Neural progenitor cell (in vitro differentiated cells): ENCODE results near the gene PHACTR1. TPM values are rescaled to one million over a fixed set of nuclear protein-coding genes. Genes with fewer than 3 reads are reported as not detected.

Source experiments
- DNase-seq: peaks from one replicate; pipeline ENCODE4 v3.0.0-alpha.2; 2016; ENCODE audit warnings: low spot score
- H2AFZ ChIP-seq: fragments of 200-600 bp; sonication (generic); replicated peaks from 2 replicates; pipeline ENCODE4 v1.6.1; 2016; ENCODE audit warnings: antibody characterized with exemption
- H3F3A ChIP-seq: fragments of 200-600 bp; sonication (generic); 2 replicates; pipeline ENCODE4 v1.6.1; 2016; ENCODE audit warnings: antibody characterized with exemption, low read depth
- H3K27ac ChIP-seq: fragments of 200-600 bp; sonication (generic); 2 replicates; pipeline ENCODE4 v1.5.1; 2016; ENCODE audit warnings: mild to moderate bottlenecking
- H3K27me3 ChIP-seq: fragments of 200-600 bp; sonication (generic); 2 replicates; pipeline ENCODE4 v1.6.1; 2016; ENCODE audit warnings: mild to moderate bottlenecking, moderate library complexity
- H3K36me3 ChIP-seq: fragments of 200-600 bp; sonication (generic); 2 replicates; pipeline ENCODE4 v1.5.1; 2016
- H3K4me1 ChIP-seq: fragments of 200-600 bp; sonication (generic); 2 replicates; pipeline ENCODE4 v1.6.1; 2016; ENCODE audit warnings: mixed run types
- H3K4me2 ChIP-seq: fragments of 200-600 bp; sonication (generic); 2 replicates; pipeline ENCODE4 v1.6.1; 2016
- H3K4me3 ChIP-seq: fragments of 200-600 bp; sonication (generic); 2 replicates; pipeline ENCODE4 v1.5.1; 2016
- H3K79me2 ChIP-seq: fragments of 200-600 bp; sonication (generic); 2 replicates; pipeline ENCODE4 v1.6.1; 2016; ENCODE audit warnings: low read depth
- H3K9ac ChIP-seq: fragments of 200-600 bp; sonication (generic); 2 replicates; pipeline ENCODE4 v1.6.1; 2016
- H3K9me3 ChIP-seq: fragments of 200-600 bp; sonication (generic); 2 replicates; pipeline ENCODE4 v1.5.1; 2016; ENCODE audit warnings: low read depth
- H4K20me1 ChIP-seq: fragments of 200-600 bp; sonication (generic); 2 replicates; pipeline ENCODE4 v1.6.1; 2016; ENCODE audit warnings: low read depth
- H3K27ac Mint-ChIP-seq: 3 replicates; pipeline ENCODE4 v1.8.0; 2021; ENCODE audit warnings: mixed read lengths
- H3K27me3 Mint-ChIP-seq: 2 replicates; pipeline ENCODE4 v1.8.0; 2022; ENCODE audit warnings: low read depth, mild to moderate bottlenecking, inconsistent platforms, moderate library complexity, mixed read lengths; ENCODE audit not compliant: insufficient read depth
- H3K36me3 Mint-ChIP-seq: 3 replicates; pipeline ENCODE4 v1.8.0; 2021; ENCODE audit warnings: mixed read lengths
- H3K4me1 Mint-ChIP-seq: 3 replicates; pipeline ENCODE4 v1.8.0; 2021; ENCODE audit warnings: mixed read lengths
- H3K4me3 Mint-ChIP-seq: 3 replicates; pipeline ENCODE4 v1.8.0; 2021; ENCODE audit warnings: mild to moderate bottlenecking, moderate library complexity, mixed read lengths
- H3K9me3 Mint-ChIP-seq: 3 replicates; pipeline ENCODE4 v1.8.0; 2020; ENCODE audit warnings: mixed read lengths
- EZH2 ChIP-seq: fragments of 200-600 bp; sonication (generic); IDR thresholded peaks from 2 replicates; pipeline ENCODE4 v1.6.1; 2017; ENCODE audit warnings: antibody characterized with exemption, mild to moderate bottlenecking, moderate library complexity
- EZH2phosphoT487 ChIP-seq: fragments of 200-600 bp; sonication (generic); IDR thresholded peaks from 2 replicates; pipeline ENCODE4 v1.6.1; 2017; ENCODE audit warnings: antibody characterized with exemption
- total RNA-seq: library from RNA; depleted of rRNA; stranded (reverse); fragments of >200 nt; gene quantifications from 2 replicates; pipeline ENCODE4 v1.2.3, GENCODE V29; 2015; ENCODE audit warnings: low replicate concordance
- TF ChIP-seq, protein P1 (sequence below): fragments of 200-600 bp; sonication (generic); IDR thresholded peaks from 2 replicates; pipeline ENCODE4 v1.5.1; 2017; ENCODE audit warnings: antibody characterized with exemption, mild to moderate bottlenecking

PHACTR1 gene
- total RNA-seq, 1 donor from 2014 or later = 2.4 TPM

DNA sequence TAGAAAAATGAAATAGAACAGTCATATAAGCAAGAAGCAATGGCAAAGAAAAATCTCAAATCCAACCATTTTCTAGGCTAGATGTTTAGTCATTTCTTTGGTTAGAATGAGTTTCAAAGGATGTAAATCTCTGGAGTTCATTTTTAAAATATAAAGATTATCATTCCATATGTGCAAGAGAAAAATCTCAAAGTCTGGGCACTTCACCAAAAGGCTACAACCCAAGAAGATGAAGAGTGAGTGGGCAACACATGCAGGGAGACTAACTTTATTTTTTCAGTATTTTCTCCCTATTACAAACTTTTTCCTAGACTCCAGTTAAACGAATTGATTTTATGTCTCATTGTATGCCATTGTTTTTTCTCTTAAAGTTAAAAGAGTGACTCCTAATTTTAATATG, 83.6 kb downstream of the PHACTR1 start:
- Histone ChIP-seq H3K4me3 (no peak overlapping the region), H3K27ac (no peak overlapping the region), H3K9me3 (no peaks in the 10 kb centered on the region), H3K4me1 (no peaks in the 10 kb centered on the region), H4K20me1 (no peaks in the 10 kb centered on the region), H3K36me3 (no peaks in the 10 kb centered on the region), H3K27me3 (no peaks in the 10 kb centered on the region), H3K9ac (no peak overlapping the region), H3F3A (no peaks in the 10 kb centered on the region), H3K4me2 (no peak overlapping the region), H3K79me2 (no peaks in the 10 kb centered on the region), H2AFZ (no peak overlapping the region)
- Mint-ChIP-seq H3K4me3 (no peak overlapping the region), H3K36me3 (no peaks in the 10 kb centered on the region), H3K9me3 (no peaks in the 10 kb centered on the region), H3K27me3 (peaks cover 2% of the 10 kb centered on the region), H3K4me1 (no peaks in the 10 kb centered on the region), H3K27ac (no peak overlapping the region)
- no peak for DNase-seq
- TF ChIP-seq, protein P1, sequence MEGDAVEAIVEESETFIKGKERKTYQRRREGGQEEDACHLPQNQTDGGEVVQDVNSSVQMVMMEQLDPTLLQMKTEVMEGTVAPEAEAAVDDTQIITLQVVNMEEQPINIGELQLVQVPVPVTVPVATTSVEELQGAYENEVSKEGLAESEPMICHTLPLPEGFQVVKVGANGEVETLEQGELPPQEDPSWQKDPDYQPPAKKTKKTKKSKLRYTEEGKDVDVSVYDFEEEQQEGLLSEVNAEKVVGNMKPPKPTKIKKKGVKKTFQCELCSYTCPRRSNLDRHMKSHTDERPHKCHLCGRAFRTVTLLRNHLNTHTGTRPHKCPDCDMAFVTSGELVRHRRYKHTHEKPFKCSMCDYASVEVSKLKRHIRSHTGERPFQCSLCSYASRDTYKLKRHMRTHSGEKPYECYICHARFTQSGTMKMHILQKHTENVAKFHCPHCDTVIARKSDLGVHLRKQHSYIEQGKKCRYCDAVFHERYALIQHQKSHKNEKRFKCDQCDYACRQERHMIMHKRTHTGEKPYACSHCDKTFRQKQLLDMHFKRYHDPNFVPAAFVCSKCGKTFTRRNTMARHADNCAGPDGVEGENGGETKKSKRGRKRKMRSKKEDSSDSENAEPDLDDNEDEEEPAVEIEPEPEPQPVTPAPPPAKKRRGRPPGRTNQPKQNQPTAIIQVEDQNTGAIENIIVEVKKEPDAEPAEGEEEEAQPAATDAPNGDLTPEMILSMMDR = no peak
- TF ChIP-seq EZH2 = no peak
- TF ChIP-seq EZH2phosphoT487 = no peak

DNA sequence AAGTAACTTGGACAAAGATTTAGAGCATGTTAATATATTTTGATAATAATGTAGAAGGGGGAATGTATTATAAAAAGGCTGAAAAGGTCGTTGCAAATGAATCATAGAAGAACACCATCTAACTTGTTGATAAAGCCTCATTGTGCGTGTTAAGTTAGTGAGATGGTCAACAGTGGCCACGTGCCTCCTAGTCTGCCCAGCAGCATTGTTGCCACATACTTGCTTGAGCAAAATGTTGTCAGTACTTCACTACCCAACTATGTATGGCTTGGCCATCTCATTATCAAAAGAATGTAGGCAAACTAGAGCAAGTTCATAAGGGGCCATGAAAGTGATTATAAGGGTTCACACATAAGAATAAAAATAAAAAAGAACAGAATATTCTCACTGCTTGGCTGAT, 84.6 kb downstream of the PHACTR1 start:
- peaks cover 4% of the 10 kb centered on the region for H3K27me3 Mint-ChIP-seq
- H3K27me3 ChIP-seq = no peaks in the 10 kb centered on the region

DNA sequence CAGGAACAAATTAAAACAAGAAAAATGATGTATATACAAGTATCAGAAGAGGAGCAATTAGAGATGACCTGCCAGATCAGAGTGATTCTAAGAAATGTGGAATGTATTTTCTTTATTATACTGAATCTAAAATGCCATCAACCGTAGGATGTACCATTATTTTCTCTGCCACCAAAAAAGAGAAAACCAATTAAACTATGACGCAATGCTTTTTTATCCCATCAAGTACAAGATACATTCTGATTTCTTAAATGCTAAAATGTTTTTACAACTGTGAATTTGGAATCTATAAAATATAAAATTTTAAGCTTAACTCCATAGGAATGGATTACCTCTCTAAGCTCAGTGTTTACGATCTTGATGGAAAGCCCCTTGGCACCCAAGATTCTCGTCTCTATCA, 85.9 kb downstream of the PHACTR1 start:
- no peak for DNase-seq

More for the DNA sequence above, 84.6 kb downstream of the PHACTR1 start:
- no peak overlapping the region for H3K27ac Mint-ChIP-seq
- Histone ChIP-seq H3K4me1 (no peaks in the 10 kb centered on the region), H3F3A (no peaks in the 10 kb centered on the region), H3K9me3 (no peaks in the 10 kb centered on the region), H3K4me3 (no peak overlapping the region), H3K79me2 (no peaks in the 10 kb centered on the region), H3K27ac (no peak overlapping the region), H3K9ac (no peak overlapping the region), H3K4me2 (no peak overlapping the region), H4K20me1 (no peaks in the 10 kb centered on the region), H3K36me3 (no peaks in the 10 kb centered on the region), H2AFZ (no peak overlapping the region)
- no peak for DNase-seq
- no peaks in the 10 kb centered on the region for H3K9me3 Mint-ChIP-seq
- no peak overlapping the region for H3K4me3 Mint-ChIP-seq
- H3K4me1 Mint-ChIP-seq = no peaks in the 10 kb centered on the region
- H3K36me3 Mint-ChIP-seq = no peaks in the 10 kb centered on the region
- no peak for TF ChIP-seq EZH2
- TF ChIP-seq, protein P1 = no peak
- no peak for TF ChIP-seq EZH2phosphoT487

More for the DNA sequence above, 85.9 kb downstream of the PHACTR1 start:
- Histone ChIP-seq H3K9me3 (no peaks in the 10 kb centered on the region), H3K4me3 (no peak overlapping the region), H4K20me1 (no peaks in the 10 kb centered on the region), H3K4me1 (peaks cover 2% of the 10 kb centered on the region), H3K27ac (no peak overlapping the region), H3K79me2 (no peaks in the 10 kb centered on the region), H3F3A (no peaks in the 10 kb centered on the region), H3K27me3 (no peaks in the 10 kb centered on the region), H2AFZ (no peak overlapping the region), H3K4me2 (no peak overlapping the region), H3K36me3 (no peaks in the 10 kb centered on the region), H3K9ac (no peak overlapping the region)
- TF ChIP-seq, protein P1 = no peak
- no peak for TF ChIP-seq EZH2
- TF ChIP-seq EZH2phosphoT487 = no peak
- no peaks in the 10 kb centered on the region for H3K4me1 Mint-ChIP-seq
- H3K4me3 Mint-ChIP-seq = no peak overlapping the region
- no peaks in the 10 kb centered on the region for H3K36me3 Mint-ChIP-seq
- H3K27ac Mint-ChIP-seq = no peak overlapping the region
- no peaks in the 10 kb centered on the region for H3K9me3 Mint-ChIP-seq
- H3K27me3 Mint-ChIP-seq = peaks cover 4% of the 10 kb centered on the region
